Activated CD4-positive, alpha-beta memory T cell treated with anti-CD3 and anti-CD28 coated beads for 36 hours (primary cell): Measurements from ENCODE around the gene RNF150. TPM values are rescaled to one million over a fixed set of nuclear protein-coding genes. Genes with fewer than 3 reads are reported as not detected.

Experiments used
- CTCF ChIA-PET: fragments of 350-600 bp; sonication (Branson Sonifier 250); formaldehyde crosslinking; loops from one replicate; lab custom pipeline; 2021; ENCODE audit warnings: antibody characterized with exemption, inconsistent platforms; lab: Charles Lee
- POLR2A ChIA-PET: fragments of 350-600 bp; sonication (Branson Sonifier 250); formaldehyde crosslinking; loops from one replicate; lab custom pipeline; 2021; ENCODE audit warnings: antibody characterized with exemption; lab: Charles Lee
- DNase-seq: peaks from one replicate; pipeline ENCODE4 v3.0.0-alpha.2; 2020
- H3K27ac Mint-ChIP-seq: one replicate; pipeline ENCODE4 v1.8.0; 2021; ENCODE audit warnings: mixed read lengths
- H3K27me3 Mint-ChIP-seq: one replicate; pipeline ENCODE4 v1.8.0; 2021; ENCODE audit warnings: mixed read lengths
- H3K36me3 Mint-ChIP-seq: one replicate; pipeline ENCODE4 v1.8.0; 2021; ENCODE audit warnings: mixed read lengths
- H3K4me1 Mint-ChIP-seq: one replicate; pipeline ENCODE4 v1.8.0; 2021; ENCODE audit warnings: low read depth, mixed read lengths
- H3K4me3 Mint-ChIP-seq: one replicate; pipeline ENCODE4 v1.8.0; 2021; ENCODE audit warnings: mild to moderate bottlenecking, mixed read lengths
- H3K9me3 Mint-ChIP-seq: one replicate; pipeline ENCODE4 v1.8.0; 2021; ENCODE audit warnings: mixed read lengths
- intact Hi-C: fragments of 100-400 bp; cut with micrococcal nuclease; formaldehyde crosslinking; loops from one replicate; pipeline ENCODE4 v1.15.1; 2023
- total RNA-seq, 2 experiments: library from RNA; stranded (reverse); gene quantifications; one replicate each; pipeline ENCODE4 v1.2.3, GENCODE V29; 2021

Gene RNF150
- total RNA-seq, 2 experiments from 2014 or later: not detected

GRCh38 chr4:141013899-141014298, 119.4 kb downstream of the RNF150 start:
- intact Hi-C loops: no loop called here
- CTCF ChIA-PET: no interaction called here
- Mint-ChIP-seq H3K9me3 (no peaks in the 10 kb centered on the region), H3K4me3 (no peak overlapping the region), H3K27me3 (no peaks in the 10 kb centered on the region), H3K4me1 (no peaks in the 10 kb centered on the region), H3K36me3 (no peaks in the 10 kb centered on the region), H3K27ac (no peak overlapping the region)
- no peak for DNase-seq
- POLR2A ChIA-PET: no interaction called here

DNA sequence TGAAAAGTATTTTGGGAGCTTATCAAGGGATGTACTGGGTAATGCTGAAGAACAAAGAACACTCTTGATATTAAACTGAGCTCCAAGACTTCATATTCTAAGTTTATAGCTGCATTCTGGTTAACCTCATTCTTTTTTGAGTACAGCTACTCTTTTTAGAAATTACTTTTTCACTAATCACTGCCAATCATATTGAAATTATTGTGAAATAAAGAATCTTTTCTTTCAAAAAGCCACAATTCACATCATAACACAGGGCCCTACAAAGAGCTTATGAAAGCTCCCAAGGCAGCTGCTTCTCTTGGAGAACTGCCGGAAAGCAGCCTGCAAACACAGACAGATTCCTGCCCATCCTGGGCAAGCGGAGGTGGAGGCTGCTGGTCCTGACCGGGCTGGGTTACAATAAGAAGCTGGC, 121.4 kb downstream of the RNF150 start:
- Mint-ChIP-seq H3K27me3 (no peaks in the 10 kb centered on the region), H3K27ac (no peak overlapping the region), H3K9me3 (no peaks in the 10 kb centered on the region), H3K4me3 (no peak overlapping the region), H3K36me3 (no peaks in the 10 kb centered on the region), H3K4me1 (no peaks in the 10 kb centered on the region)
- POLR2A ChIA-PET: no interaction called here
- CTCF ChIA-PET: no interaction called here
- no peak for DNase-seq
- intact Hi-C loops: no loop called here

DNA sequence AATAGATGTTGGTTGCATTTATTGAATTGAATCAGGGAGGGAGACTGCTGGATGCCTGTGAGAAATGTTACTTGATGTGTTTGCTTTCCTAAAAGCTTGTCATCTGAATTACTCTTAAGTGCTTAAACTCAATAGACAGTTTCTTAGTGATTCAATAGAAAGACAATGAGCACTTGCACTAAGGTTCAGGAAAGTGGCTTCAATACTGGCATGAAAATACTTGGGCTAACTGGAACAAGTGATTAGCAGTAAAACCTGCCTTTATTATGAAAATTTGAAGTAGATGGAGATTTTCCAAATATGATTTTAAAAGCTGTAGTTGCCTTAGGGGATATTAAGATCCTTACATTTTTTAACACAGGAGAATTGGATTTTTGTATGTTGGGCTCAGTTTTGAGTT, 123.3 kb downstream of the RNF150 start:
- CTCF ChIA-PET: no interaction called here
- intact Hi-C loops: no loop called here
- POLR2A ChIA-PET: no interaction called here
- no peaks in the 10 kb centered on the region for H3K36me3 Mint-ChIP-seq
- no peaks in the 10 kb centered on the region for H3K27me3 Mint-ChIP-seq
- DNase-seq: no peak
- no peak overlapping the region for H3K4me3 Mint-ChIP-seq
- H3K27ac Mint-ChIP-seq: no peak overlapping the region
- H3K4me1 Mint-ChIP-seq: no peaks in the 10 kb centered on the region
- H3K9me3 Mint-ChIP-seq: no peaks in the 10 kb centered on the region

DNA sequence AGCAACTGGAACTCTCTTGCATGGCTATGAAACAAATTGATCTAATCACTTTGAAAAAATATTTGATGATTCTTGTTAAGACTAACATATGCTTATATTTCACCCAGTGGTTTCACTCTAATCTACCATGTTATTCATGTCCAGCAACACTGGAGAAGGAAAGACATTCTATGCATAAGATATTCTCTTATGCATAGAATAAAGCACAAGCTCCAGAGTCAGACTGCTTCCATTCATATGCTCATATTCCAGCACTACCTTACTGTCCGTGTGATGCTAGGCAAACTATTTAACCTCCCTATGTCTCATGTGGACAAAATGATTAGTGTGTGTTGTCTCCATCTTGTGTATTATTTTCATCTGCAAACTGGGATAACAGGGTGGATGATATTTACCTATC, 124.1 kb downstream of the RNF150 start:
- H3K4me1 Mint-ChIP-seq: no peaks in the 10 kb centered on the region
- H3K36me3 Mint-ChIP-seq: no peaks in the 10 kb centered on the region
- ChIA-PET POLR2A (no interaction called here), CTCF (no interaction called here)
- no peaks in the 10 kb centered on the region for H3K9me3 Mint-ChIP-seq
- intact Hi-C loops: no loop called here
- H3K27me3 Mint-ChIP-seq: peaks cover 2% of the 10 kb centered on the region
- no peak for DNase-seq
- H3K27ac Mint-ChIP-seq: no peak overlapping the region
- no peak overlapping the region for H3K4me3 Mint-ChIP-seq

DNA sequence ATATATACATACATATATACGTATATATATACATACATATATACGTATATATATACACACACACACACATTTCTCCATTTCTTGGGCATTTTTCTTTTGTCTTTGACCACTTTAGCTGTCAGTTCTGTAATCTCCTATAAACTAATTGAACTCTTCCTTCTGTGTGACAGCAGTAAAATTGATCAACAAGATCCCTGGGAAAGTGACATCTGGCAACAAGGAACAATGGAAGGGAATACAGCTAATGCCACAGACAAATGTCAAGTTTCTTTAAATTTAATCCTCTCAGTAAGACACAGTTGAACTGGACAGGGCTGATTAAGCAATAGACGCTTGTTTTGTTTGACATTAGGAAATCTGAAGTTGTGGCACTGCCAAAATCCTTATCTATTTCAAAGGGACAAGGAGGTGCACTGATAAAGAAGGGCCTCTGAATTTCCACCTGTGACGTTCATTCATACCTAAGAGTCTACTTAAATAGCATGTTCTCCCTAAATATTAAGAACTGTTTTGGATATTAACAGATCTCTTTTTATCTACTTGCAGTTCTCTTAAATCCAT, 126.9 kb downstream of the RNF150 start:
- no peak overlapping the region for H3K4me3 Mint-ChIP-seq
- CTCF ChIA-PET: no interaction called here

GRCh38 chr4:141004823-141005222, 128.4 kb downstream of the RNF150 start:
- intact Hi-C loops: no loop called here
- Mint-ChIP-seq H3K36me3 (no peaks in the 10 kb centered on the region), H3K9me3 (no peaks in the 10 kb centered on the region), H3K4me1 (no peaks in the 10 kb centered on the region), H3K27me3 (peaks cover 2% of the 10 kb centered on the region), H3K4me3 (no peak overlapping the region), H3K27ac (no peak overlapping the region)
- no peak for DNase-seq
- ChIA-PET POLR2A (no interaction called here), CTCF (no interaction called here)

More for the DNA sequence above, 126.9 kb downstream of the RNF150 start:
- POLR2A ChIA-PET: no interaction called here
- no peaks in the 10 kb centered on the region for H3K9me3 Mint-ChIP-seq
- peaks cover 2% of the 10 kb centered on the region for H3K27me3 Mint-ChIP-seq
- no peak for DNase-seq
- intact Hi-C loops: no loop called here
- no peaks in the 10 kb centered on the region for H3K4me1 Mint-ChIP-seq
- H3K36me3 Mint-ChIP-seq: no peaks in the 10 kb centered on the region
- H3K27ac Mint-ChIP-seq: no peak overlapping the region

- no peak overlapping the region for H3K27ac Mint-ChIP-seq
- no peak for DNase-seq
- no peaks in the 10 kb centered on the region for H3K4me1 Mint-ChIP-seq
- no peaks in the 10 kb centered on the region for H3K9me3 Mint-ChIP-seq
- CTCF ChIA-PET: no interaction called here
- POLR2A ChIA-PET: no interaction called here
- H3K27me3 Mint-ChIP-seq: peaks cover 2% of the 10 kb centered on the region
- H3K36me3 Mint-ChIP-seq: no peaks in the 10 kb centered on the region
- H3K4me3 Mint-ChIP-seq: no peak overlapping the region
- intact Hi-C loops: no loop called here
Observed at GRCh38 chr4:141003193-141003592, 130.1 kb downstream of the RNF150 start.

GRCh38 chr4:141002323-141002805, 130.9 kb downstream of the RNF150 start:
- no peak overlapping the region for H3K27ac Mint-ChIP-seq
- H3K4me3 Mint-ChIP-seq: no peak overlapping the region
- no peaks in the 10 kb centered on the region for H3K36me3 Mint-ChIP-seq
- peaks cover 2% of the 10 kb centered on the region for H3K27me3 Mint-ChIP-seq
- no peak for DNase-seq
- H3K4me1 Mint-ChIP-seq: no peaks in the 10 kb centered on the region
- ChIA-PET POLR2A (no interaction called here), CTCF (no interaction called here)
- intact Hi-C loops: no loop called here
- H3K9me3 Mint-ChIP-seq: no peaks in the 10 kb centered on the region

- POLR2A ChIA-PET: no interaction called here
- Mint-ChIP-seq H3K36me3 (no peaks in the 10 kb centered on the region), H3K4me1 (no peaks in the 10 kb centered on the region), H3K27me3 (peaks cover 3% of the 10 kb centered on the region), H3K9me3 (peaks cover 3% of the 10 kb centered on the region), H3K4me3 (no peak overlapping the region), H3K27ac (no peak overlapping the region)
- intact Hi-C loops: no loop called here
- CTCF ChIA-PET: no interaction called here
- DNase-seq: no peak
Observed at GRCh38 chr4:140996766-140997165, 136.5 kb downstream of the RNF150 start.

DNA sequence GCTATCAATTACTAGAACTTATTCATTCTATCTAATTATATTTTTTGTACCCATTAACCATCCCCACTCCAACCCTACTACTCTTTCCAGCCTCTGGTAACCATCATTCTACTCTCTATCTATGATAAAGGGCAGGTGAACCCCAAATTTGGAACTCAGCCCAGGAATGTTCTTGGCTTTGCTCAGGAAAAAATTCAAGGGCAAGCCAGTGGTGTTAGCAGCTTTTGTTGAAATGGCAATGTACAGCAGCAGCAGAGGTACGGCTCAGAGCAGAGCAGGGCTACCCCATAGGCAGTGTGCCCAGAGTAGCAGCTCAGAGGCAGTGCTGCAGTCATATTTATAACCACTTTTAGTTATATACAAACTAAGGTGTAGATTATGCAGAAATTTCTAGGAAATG, 138.2 kb downstream of the RNF150 start:
- Mint-ChIP-seq H3K27me3 (peaks cover 3% of the 10 kb centered on the region), H3K9me3 (peaks cover 3% of the 10 kb centered on the region), H3K36me3 (no peaks in the 10 kb centered on the region), H3K4me3 (no peak overlapping the region), H3K4me1 (no peaks in the 10 kb centered on the region), H3K27ac (no peak overlapping the region)
- ChIA-PET CTCF (no interaction called here), POLR2A (no interaction called here)
- intact Hi-C loops: no loop called here
- no peak for DNase-seq

DNA sequence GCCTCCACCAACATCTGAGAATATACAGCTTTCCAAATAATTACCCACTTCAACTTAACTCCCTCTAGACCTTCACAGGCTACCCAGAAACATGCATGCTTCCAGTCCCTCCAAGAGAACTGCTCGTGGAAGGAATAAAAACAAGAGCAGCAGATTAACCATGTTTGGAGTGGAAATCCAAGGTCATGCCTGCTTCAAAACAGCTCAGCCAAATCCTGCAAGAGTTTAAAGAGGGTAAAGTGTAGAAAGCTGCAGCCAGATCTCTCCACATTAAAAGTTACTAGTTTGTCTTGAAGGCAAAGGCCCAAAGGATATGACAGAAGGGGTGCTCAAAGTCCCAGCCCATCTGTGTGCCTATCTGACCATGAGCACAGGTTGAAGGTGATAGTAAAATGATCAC, 139.3 kb downstream of the RNF150 start:
- CTCF ChIA-PET: no interaction called here

DNA sequence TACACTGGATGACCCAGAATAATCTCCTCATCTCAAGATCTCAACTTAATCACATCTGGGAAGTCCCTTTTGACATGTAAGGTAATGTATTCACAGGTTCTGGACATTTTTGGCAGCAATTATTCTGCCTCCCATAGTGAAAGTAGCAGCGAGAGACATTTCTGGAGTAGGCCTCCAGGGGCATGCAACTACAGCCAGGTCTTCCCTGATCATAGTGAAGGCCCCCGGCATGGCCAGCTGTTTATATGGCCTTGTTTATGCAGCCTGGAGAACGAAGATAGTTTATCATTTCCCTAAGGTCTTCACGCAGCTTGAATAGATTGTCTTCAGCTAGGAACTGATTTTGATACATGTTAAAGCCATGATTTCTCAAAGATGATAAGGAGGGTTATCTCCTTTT, 139.9 kb downstream of the RNF150 start:
- ChIA-PET CTCF (no interaction called here), POLR2A (no interaction called here)
- no peaks in the 10 kb centered on the region for H3K36me3 Mint-ChIP-seq
- H3K27me3 Mint-ChIP-seq: peaks cover 3% of the 10 kb centered on the region
- H3K27ac Mint-ChIP-seq: no peak overlapping the region
- intact Hi-C loops: no loop called here
- no peaks in the 10 kb centered on the region for H3K4me1 Mint-ChIP-seq
- no peak for DNase-seq
- peaks cover 3% of the 10 kb centered on the region for H3K9me3 Mint-ChIP-seq
- no peak overlapping the region for H3K4me3 Mint-ChIP-seq

More for the DNA sequence above, 139.3 kb downstream of the RNF150 start:
- intact Hi-C loops: no loop called here
- POLR2A ChIA-PET: no interaction called here
- Mint-ChIP-seq H3K9me3 (peaks cover 3% of the 10 kb centered on the region), H3K4me1 (no peaks in the 10 kb centered on the region), H3K36me3 (no peaks in the 10 kb centered on the region), H3K27ac (no peak overlapping the region), H3K4me3 (no peak overlapping the region), H3K27me3 (peaks cover 3% of the 10 kb centered on the region)
- DNase-seq: no peak

GRCh38 chr4:140989944-140990343, 143.3 kb downstream of the RNF150 start:
- Mint-ChIP-seq H3K4me1 (no peaks in the 10 kb centered on the region), H3K4me3 (no peak overlapping the region), H3K27ac (no peak overlapping the region), H3K36me3 (no peaks in the 10 kb centered on the region), H3K9me3 (no peaks in the 10 kb centered on the region), H3K27me3 (no peaks in the 10 kb centered on the region)
- no peak for DNase-seq
- ChIA-PET POLR2A (no interaction called here), CTCF (no interaction called here)
- intact Hi-C loops: no loop called here
